GM12878 (cell line): Measurements from ENCODE around the gene TULP4.

ENCODE experiments used
- EP300 ChIP-seq, 2 experiments: fragments of 150-350 bp in 1 of 2; IDR thresholded peaks; 2 replicates each; pipeline ENCODE4 v1.6.1; 2011 to 2012; ENCODE audit warnings: low read depth in 2 of 2, low read length in 2 of 2, borderline replicate concordance in 1 of 2, improper control_type of control experiment in 1 of 2, inconsistent platforms in 1 of 2; ENCODE audit not compliant: control insufficient read depth in 1 of 2
- EZH2 ChIP-seq: IDR thresholded peaks from 2 replicates; pipeline ENCODE4 v1.6.1; 2012; ENCODE audit warnings: low read depth, mild to moderate bottlenecking, control low read depth, inconsistent platforms, low read length, borderline replicate concordance; ENCODE audit not compliant: control insufficient read depth
- YY1 ChIP-seq: IDR thresholded peaks from 2 replicates; pipeline ENCODE4 v1.6.1; 2011; ENCODE audit warnings: low read depth, mild to moderate bottlenecking, low read length
- ZBTB40 ChIP-seq: fragments of 450-650 bp; IDR thresholded peaks from 2 replicates; pipeline ENCODE4 v1.6.1; 2016; ENCODE audit warnings: mild to moderate bottlenecking, moderate library complexity, borderline replicate concordance
- TF ChIP-seq, protein P1 (sequence below): IDR thresholded peaks from 2 replicates; pipeline ENCODE4 v1.6.1; 2012; ENCODE audit warnings: low read depth, low read length, improper control_type of control experiment
- TF ChIP-seq, protein P2 (sequence below), 3 experiments: IDR thresholded peaks in 2 of 3; conservative IDR thresholded peaks in 1 of 3; 2 replicates each; pipeline ENCODE4 v1.5.1; 2011; ENCODE audit warnings: low read depth in 3 of 3, low read length in 3 of 3, mild to moderate bottlenecking in 3 of 3, control low read depth in 2 of 3, moderate library complexity in 2 of 3, inconsistent platforms in 1 of 3, mixed read lengths in 1 of 3; ENCODE audit not compliant: control insufficient read depth in 2 of 3, insufficient read depth in 1 of 3; ENCODE audit errors: extremely low read depth in 1 of 3

- TF ChIP-seq, protein P1, sequence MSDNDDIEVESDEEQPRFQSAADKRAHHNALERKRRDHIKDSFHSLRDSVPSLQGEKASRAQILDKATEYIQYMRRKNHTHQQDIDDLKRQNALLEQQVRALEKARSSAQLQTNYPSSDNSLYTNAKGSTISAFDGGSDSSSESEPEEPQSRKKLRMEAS, result no peak
- TF ChIP-seq, protein P2, sequence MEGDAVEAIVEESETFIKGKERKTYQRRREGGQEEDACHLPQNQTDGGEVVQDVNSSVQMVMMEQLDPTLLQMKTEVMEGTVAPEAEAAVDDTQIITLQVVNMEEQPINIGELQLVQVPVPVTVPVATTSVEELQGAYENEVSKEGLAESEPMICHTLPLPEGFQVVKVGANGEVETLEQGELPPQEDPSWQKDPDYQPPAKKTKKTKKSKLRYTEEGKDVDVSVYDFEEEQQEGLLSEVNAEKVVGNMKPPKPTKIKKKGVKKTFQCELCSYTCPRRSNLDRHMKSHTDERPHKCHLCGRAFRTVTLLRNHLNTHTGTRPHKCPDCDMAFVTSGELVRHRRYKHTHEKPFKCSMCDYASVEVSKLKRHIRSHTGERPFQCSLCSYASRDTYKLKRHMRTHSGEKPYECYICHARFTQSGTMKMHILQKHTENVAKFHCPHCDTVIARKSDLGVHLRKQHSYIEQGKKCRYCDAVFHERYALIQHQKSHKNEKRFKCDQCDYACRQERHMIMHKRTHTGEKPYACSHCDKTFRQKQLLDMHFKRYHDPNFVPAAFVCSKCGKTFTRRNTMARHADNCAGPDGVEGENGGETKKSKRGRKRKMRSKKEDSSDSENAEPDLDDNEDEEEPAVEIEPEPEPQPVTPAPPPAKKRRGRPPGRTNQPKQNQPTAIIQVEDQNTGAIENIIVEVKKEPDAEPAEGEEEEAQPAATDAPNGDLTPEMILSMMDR (IDR thresholded peaks at IDR 0.05 in 2 of 3, conservative IDR thresholded peaks at IDR 0.05 in 1 of 3; ENCODE audit: control insufficient read depth in 2 of 3, extremely low read depth in 1 of 3, insufficient read depth in 1 of 3, low read depth in 3 of 3, low read length in 3 of 3), result no peak
- TF ChIP-seq YY1 (no peak), EZH2 (no peak), ZBTB40 (no peak), EP300 (IDR thresholded peaks at IDR 0.05; ENCODE audit: borderline replicate concordance in 1 of 2, control insufficient read depth in 1 of 2, low read depth in 2 of 2, low read length in 2 of 2) (no peak)
Observed at GRCh38 chr6:158431036-158431435, 118.8 kb downstream of the TULP4 start.
